Measurements from ENCODE around the gene OCLN.

DNA sequence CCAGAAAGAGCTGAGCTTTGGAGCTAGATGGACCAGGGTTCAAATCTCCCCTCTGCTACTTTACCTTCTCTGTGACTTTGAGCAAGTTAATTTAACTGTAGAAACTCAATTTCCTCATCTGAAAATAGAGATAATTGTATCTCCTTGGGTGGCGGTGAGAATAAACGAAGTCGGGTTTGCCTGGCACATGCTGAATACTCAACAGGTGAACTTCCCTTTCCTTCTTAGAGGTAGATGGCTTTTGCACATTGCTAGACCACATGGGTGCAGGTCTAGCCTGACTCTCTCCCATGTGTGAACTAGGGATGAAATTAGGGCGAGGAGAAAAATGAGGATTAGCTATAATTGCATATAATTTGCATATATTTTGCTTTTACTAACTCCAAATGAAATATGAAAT, 36.0 kb downstream of the OCLN start:
- TF ChIP-seq, protein P1, sequence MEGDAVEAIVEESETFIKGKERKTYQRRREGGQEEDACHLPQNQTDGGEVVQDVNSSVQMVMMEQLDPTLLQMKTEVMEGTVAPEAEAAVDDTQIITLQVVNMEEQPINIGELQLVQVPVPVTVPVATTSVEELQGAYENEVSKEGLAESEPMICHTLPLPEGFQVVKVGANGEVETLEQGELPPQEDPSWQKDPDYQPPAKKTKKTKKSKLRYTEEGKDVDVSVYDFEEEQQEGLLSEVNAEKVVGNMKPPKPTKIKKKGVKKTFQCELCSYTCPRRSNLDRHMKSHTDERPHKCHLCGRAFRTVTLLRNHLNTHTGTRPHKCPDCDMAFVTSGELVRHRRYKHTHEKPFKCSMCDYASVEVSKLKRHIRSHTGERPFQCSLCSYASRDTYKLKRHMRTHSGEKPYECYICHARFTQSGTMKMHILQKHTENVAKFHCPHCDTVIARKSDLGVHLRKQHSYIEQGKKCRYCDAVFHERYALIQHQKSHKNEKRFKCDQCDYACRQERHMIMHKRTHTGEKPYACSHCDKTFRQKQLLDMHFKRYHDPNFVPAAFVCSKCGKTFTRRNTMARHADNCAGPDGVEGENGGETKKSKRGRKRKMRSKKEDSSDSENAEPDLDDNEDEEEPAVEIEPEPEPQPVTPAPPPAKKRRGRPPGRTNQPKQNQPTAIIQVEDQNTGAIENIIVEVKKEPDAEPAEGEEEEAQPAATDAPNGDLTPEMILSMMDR (IDR thresholded peaks at IDR 0.05): no peak
- TF ChIP-seq POLR2AphosphoS5 (IDR thresholded peaks at IDR 0.05) (no peak), EP300 (IDR thresholded peaks at IDR 0.05) (no peak)
